Esophagus squamous epithelium (tissue), 4 donors: ENCODE data around the gene MAML3.

Source experiments
- POLR2A ChIP-seq, 4 donors: fragments of 450-650 bp; IDR thresholded peaks; one replicate each; pipeline ENCODE4 v1.6.1; 2017; ENCODE audit warnings: antibody characterized with exemption in 4 of 4, mild to moderate bottlenecking in 4 of 4, moderate library complexity in 3 of 4
- TF ChIP-seq, protein P1 (sequence below), 6 experiments: fragments of 450-650 bp in 4 of 6; fragments of 200-600 bp in 2 of 6; sonication (generic) in 2 of 6; IDR thresholded peaks; one replicate each; pipeline ENCODE4 v1.5.1; 2016 to 2019; ENCODE audit warnings: antibody characterized with exemption in 6 of 6, mild to moderate bottlenecking in 4 of 6, moderate library complexity in 4 of 6

DNA sequence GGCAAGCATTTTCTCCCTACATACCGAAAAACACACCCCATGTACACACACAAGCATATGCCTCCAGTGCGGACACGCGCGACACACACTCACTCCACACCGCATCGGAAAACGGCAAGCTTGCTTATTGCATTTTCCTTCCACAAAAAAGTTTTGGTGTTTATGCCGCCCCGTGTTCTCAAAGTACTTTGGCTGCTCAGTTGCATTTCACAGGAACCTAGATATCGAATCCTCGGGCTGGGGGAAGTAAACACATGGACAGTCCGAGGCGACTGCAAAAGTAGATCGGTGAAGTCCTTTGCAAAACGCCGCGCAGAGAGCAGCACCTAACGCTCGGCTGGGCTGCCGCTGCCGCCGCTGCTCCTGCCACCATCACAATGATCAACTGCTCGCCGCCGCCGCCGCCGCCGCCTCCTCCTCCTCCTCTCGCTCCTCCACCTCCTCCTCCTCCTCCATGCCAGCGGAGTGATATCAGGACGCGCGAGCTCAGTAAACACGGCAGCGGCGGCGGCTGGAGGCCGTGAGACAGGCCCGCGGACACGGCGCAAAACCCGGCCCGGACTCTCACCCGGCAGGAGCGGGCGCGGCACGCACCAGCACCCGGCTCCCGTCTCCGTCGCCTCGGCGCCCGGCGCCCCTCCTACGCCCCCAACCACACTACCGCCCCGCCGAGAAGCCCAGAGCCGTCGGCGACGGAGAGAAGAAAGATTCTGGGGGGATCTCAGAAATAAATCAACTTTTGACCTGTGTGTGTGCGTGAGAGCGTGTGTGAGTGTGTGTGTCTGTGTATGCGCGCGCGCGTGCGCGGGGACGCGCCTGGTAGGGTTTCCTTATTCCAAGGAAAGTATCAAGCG lies at the start of gene MAML3:
- TF ChIP-seq, protein P1, sequence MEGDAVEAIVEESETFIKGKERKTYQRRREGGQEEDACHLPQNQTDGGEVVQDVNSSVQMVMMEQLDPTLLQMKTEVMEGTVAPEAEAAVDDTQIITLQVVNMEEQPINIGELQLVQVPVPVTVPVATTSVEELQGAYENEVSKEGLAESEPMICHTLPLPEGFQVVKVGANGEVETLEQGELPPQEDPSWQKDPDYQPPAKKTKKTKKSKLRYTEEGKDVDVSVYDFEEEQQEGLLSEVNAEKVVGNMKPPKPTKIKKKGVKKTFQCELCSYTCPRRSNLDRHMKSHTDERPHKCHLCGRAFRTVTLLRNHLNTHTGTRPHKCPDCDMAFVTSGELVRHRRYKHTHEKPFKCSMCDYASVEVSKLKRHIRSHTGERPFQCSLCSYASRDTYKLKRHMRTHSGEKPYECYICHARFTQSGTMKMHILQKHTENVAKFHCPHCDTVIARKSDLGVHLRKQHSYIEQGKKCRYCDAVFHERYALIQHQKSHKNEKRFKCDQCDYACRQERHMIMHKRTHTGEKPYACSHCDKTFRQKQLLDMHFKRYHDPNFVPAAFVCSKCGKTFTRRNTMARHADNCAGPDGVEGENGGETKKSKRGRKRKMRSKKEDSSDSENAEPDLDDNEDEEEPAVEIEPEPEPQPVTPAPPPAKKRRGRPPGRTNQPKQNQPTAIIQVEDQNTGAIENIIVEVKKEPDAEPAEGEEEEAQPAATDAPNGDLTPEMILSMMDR (IDR thresholded peaks at IDR 0.05), result peak in 3 of 6 experiments; percentile 2 to 25 (median 23)
- TF ChIP-seq POLR2A (IDR thresholded peaks at IDR 0.05), result peak in 3 of 4 donors; percentile 44 to 86 (median 83)
